ENCODE results near the gene AUNIP. TPM values are rescaled to one million over a fixed set of nuclear protein-coding genes. Genes with fewer than 3 reads are reported as not detected.

Gene AUNIP
- total and polyA plus RNA-seq, 2 of the 8 experiments (the other 6 are each of a cell fraction or from before 2014, with no cell fraction given): 18.6 to 23.2 TPM

GRCh38 chr1:25820247-25821111 is 38.8 kb downstream of the AUNIP start (continued):
- TF ChIP-seq BACH1 (IDR thresholded peaks at IDR 0.05; ENCODE audit: low read length): no peak
- no peak for TF ChIP-seq CEBPB (IDR thresholded peaks at IDR 0.05; ENCODE audit: low read depth, low read length)

All from H1 (cell line).